ENCODE data around the gene C19orf73.

GRCh38 chr19:49126575-49126974 lies 7.6 kb upstream of the C19orf73 start:
- TF ChIP-seq POLR2AphosphoS5 (IDR thresholded peaks at IDR 0.05) (no peak), POLR2A (IDR thresholded peaks at IDR 0.05) (no peak)

All from prostate gland (tissue), 1 donor.